ENCODE measurements around the gene MMP25.
"Not testable (repeated sequence)": the region's sequence is repeated elsewhere in the genome, so short reads cannot be mapped to it uniquely, and the experiment has no call there.

MMP25 gene

GRCh38 chr16:3071655-3072054 is 25.3 kb downstream of the MMP25 start:
- no peak for DNase-seq (ENCODE audit: low read depth in 3 of 3, low spot score in 1 of 3)

GRCh38 chr16:3072148-3072547 is 25.8 kb downstream of the MMP25 start:
- DNase-seq (ENCODE audit: low read depth in 3 of 3, low spot score in 1 of 3): not testable (repeated sequence)

GRCh38 chr16:3072576-3073263 is 26.4 kb downstream of the MMP25 start:
- DNase-seq (ENCODE audit: low read depth in 3 of 3, low spot score in 1 of 3): not testable (repeated sequence)

- no peak for DNase-seq (ENCODE audit: low read depth in 3 of 3, low spot score in 1 of 3)
Measured at GRCh38 chr16:3073448-3073847, 27.1 kb downstream of the MMP25 start.

GRCh38 chr16:3074860-3075522 is 28.6 kb downstream of the MMP25 start:
- DNase-seq (ENCODE audit: low read depth in 3 of 3, low spot score in 1 of 3): peak; percentile 35 to 60 (median 47)

- no peak for DNase-seq (ENCODE audit: low read depth in 3 of 3, low spot score in 1 of 3)
Measured at GRCh38 chr16:3075523-3075915, 29.2 kb downstream of the MMP25 start.

GRCh38 chr16:3075946-3076345 is 29.6 kb downstream of the MMP25 start:
- DNase-seq (ENCODE audit: low read depth in 3 of 3, low spot score in 1 of 3): not testable (repeated sequence)

- no peak for DNase-seq (ENCODE audit: low read depth in 3 of 3, low spot score in 1 of 3)
Measured at GRCh38 chr16:3076577-3076976, 30.2 kb downstream of the MMP25 start.

- no peak for DNase-seq (ENCODE audit: low read depth in 3 of 3, low spot score in 1 of 3)
Measured at GRCh38 chr16:3080024-3080423, 33.7 kb downstream of the MMP25 start.

GRCh38 chr16:3081957-3082356 is 35.6 kb downstream of the MMP25 start:
- DNase-seq (ENCODE audit: low read depth in 3 of 3, low spot score in 1 of 3): not testable (repeated sequence)

GRCh38 chr16:3083408-3083807 is 37.0 kb downstream of the MMP25 start:
- not testable (repeated sequence) for DNase-seq (ENCODE audit: low read depth in 3 of 3, low spot score in 1 of 3)

GRCh38 chr16:3084491-3084890 is 38.1 kb downstream of the MMP25 start:
- no peak for DNase-seq (ENCODE audit: low read depth in 3 of 3, low spot score in 1 of 3)

GRCh38 chr16:3084969-3085670 is 38.8 kb downstream of the MMP25 start:
- DNase-seq (ENCODE audit: low read depth in 3 of 3, low spot score in 1 of 3): no peak

GRCh38 chr16:3085868-3086595 is 39.7 kb downstream of the MMP25 start:
- no peak for DNase-seq (ENCODE audit: low read depth in 3 of 3, low spot score in 1 of 3)

GRCh38 chr16:3086596-3087242 is 40.4 kb downstream of the MMP25 start:
- DNase-seq (ENCODE audit: low read depth in 3 of 3, low spot score in 1 of 3): no peak

GRCh38 chr16:3087243-3088235 is 41.2 kb downstream of the MMP25 start:
- no peak for DNase-seq (ENCODE audit: low read depth in 3 of 3, low spot score in 1 of 3)

- no peak for DNase-seq (ENCODE audit: low read depth in 3 of 3, low spot score in 1 of 3)
Measured at GRCh38 chr16:3088450-3088849, 42.1 kb downstream of the MMP25 start.

GRCh38 chr16:3088925-3089716 is 42.8 kb downstream of the MMP25 start:
- no peak for DNase-seq (ENCODE audit: low read depth in 3 of 3, low spot score in 1 of 3)
